NCI-H2227 treated with DMSO at 0.1 percent for 48 hours (cell line): ENCODE results near the gene EAPP.
"Not testable (repeated sequence)": the region's sequence is repeated elsewhere in the genome, so short reads cannot be mapped to it uniquely, and the experiment has no call there.

Source experiments
- DNase-seq: peaks from one replicate; lab custom pipeline; 2025; lab: John Stamatoyannopoulos, UW

EAPP gene, protein sequence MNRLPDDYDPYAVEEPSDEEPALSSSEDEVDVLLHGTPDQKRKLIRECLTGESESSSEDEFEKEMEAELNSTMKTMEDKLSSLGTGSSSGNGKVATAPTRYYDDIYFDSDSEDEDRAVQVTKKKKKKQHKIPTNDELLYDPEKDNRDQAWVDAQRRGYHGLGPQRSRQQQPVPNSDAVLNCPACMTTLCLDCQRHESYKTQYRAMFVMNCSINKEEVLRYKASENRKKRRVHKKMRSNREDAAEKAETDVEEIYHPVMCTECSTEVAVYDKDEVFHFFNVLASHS

GRCh38 chr14:34539407-34540180 is at the start of gene EAPP:
TSS of gene EAPP (minus strand) at chr14:34539701. CDS start at chr14:34539628, 73 bp downstream.
- DNase-seq: no peak

DNA sequence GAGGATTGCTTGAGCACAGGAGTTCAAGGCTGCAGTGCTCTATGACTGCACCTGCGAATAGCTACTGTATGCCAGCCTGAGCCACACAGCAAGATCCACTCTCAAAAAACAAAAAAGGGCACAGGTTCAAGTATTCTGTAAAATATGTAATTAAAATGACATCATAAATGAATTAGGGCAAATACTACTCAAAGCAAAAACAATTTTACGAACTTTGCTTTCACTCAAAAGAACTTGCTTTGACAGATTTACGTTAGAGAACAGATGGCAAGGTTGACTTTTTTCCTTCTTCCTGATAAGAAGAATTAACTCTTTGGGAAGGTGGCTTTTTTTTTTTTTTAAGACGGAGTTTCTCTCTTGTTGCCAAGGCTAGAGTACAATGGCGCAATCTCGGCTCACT is 44.0 kb upstream of the EAPP start:
- DNase-seq: no peak

DNA sequence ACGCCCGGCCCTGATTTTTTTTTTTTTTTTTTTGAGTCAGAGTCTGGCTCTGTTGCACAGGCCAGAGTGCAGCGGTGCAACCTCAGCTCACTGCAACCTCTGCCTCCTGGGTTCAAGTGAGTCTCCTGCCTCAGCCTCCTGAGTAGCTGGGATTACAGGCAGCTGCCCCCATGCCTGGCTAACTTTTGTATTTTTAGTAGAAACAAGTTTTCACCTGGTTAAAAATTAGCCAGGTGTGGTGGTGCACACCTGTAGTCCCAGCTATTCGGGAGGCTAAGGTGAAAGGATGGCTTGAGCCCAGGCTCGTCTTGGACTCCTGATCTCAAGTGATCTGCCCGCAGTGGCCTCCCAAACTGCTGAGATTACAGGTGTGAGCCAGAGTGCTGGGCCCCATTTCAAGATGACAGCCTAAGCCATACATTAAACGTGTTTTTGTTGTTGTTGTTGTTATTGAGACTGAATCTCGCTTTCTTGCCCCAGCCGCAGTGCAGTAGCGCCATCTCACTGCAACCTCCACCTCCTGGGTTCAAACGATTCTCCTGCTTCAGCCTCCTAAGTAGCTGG is 42.7 kb upstream of the EAPP start:
- no peak for DNase-seq

- no peak for DNase-seq
Measured at GRCh38 chr14:34580381-34580780, 40.9 kb upstream of the EAPP start.

- DNase-seq: no peak
Measured at GRCh38 chr14:34571771-34572170, 32.3 kb upstream of the EAPP start.

DNA sequence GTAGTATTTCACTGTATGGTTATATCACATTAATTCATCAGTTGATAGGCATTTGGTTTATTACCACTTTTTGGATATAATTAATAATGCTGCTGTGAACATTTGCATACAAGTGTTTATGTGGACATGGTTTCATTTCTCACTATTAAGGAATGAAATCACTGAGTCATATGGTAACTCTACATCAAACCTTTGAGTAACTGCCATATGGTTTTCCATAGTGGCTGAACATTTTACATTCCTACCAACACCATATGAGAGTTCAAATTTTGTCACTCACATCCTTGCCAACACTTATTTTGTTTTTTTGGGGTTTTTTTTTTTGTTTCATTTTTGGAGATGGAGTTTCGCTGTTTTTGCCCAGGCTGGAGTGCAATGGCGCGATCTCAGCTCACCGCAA is 30.2 kb upstream of the EAPP start:
- no peak for DNase-seq

GRCh38 chr14:34568803-34569202 is 29.3 kb upstream of the EAPP start:
- no peak for DNase-seq

- DNase-seq: no peak
Measured at GRCh38 chr14:34562776-34563150, 23.3 kb upstream of the EAPP start.

DNA sequence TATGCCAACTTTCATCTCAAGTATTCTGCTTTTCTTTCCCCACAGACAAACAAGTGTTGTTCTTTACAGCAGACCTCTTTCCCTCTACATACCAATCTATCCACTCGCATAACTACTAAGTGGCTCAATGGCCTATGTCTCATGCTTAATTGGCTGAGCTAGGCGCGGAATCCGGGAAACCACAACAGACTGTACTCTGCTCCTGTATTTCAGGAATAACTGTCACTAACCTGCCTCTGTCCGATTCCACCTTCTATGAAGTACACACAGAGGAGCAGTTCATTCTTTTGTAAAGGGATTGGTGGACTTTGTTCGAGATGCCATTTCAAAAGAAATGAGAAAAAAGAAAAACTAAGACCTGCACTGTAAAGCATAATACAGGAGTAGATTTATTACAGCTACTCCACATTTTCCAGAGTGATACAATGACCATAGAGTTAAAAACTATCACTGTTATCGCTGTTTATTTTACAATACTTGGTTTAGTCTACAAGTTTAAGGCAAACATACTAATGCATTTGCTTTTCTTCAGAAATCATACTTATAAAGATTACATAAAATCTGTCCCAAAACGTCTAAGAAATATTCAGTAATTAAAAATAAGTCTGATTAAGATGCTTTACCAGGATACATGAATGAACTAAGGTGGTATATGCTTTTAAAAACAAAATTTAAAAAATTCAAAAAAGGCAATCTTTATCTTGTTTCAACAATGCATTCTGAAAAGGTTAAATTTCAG is 22.7 kb upstream of the EAPP start:
- not testable (repeated sequence) for DNase-seq

DNA sequence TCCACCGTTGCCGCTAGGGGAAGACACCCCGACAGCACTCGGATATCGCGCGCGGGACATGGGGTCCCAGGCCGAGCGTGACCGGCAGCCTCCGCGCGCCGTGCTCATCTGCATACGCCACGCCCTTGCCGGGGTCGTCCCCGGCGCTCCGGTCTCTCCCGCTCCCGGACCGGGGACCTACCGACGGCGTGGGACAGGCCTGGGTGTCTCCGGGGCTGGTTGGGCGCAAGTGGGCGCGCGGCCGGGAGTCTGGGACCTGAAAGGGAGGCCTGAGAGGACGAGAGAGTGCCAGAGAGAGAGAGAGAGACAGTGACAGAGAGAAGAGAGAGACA is 17.0 kb upstream of the EAPP start:
- DNase-seq: not testable (repeated sequence)

- DNase-seq: not testable (repeated sequence)
Measured at GRCh38 chr14:34555583-34556497, 16.3 kb upstream of the EAPP start.

GRCh38 chr14:34554540-34555250 is 15.2 kb upstream of the EAPP start:
- no peak for DNase-seq

DNA sequence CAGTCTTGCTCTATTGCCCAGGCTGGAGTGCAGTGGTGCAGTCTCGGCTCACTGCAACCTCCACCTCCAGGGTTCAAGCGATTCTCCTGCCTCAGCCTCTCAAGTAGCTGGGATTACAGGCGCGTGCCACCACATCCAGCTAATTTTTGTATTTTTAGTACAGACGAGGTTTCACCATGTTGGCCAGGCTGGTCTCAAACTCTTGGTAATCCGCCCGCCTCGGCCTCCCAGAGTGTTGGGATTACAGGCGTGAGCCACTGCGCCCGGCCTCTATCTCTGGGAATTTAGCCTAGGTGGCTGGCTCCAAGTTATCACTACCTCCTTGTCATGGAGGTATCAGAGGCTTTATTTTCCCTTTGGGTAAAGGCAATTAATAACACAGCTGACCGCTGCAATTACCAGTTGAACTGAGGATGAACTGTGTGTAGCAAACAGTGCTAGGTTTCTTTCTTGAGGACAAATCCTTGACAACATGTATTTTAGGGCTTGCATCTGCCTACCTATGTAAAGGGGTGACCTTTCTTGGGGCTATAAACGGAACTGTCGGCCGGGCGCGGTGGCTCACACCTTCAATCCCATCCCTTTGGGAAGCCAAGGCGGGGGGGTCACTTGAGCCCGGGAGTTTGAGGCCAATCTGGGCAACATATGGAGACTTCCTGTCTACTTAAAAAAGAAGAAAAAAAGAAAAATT is 9.9 kb upstream of the EAPP start:
- DNase-seq: not testable (repeated sequence)

DNA sequence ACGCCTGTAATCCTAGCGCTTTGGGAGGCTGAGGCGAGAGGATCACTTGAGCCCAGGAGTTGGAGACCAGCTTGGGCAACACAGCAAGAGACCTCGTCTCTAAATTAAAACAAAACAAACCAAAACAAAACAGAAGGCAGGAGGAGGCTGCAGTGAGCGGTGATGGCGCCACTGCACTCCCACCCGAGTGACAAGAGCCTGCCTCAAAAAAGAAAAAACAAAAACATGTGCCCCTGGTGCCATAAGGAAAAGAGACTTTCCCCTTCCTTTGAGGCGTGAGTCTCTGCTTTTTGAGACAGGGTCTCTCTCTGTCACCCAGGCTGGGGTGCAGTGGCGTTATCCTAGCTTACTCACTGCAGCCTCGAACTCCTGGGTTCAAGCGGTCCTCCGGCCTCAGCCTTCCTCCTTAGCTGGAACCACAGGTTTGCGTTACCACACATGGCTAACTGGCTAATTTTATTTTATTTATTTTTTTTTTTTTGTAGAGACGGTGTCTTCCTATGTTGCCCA is 9.0 kb upstream of the EAPP start:
- DNase-seq: no peak

- DNase-seq: not testable (repeated sequence)
Measured at GRCh38 chr14:34547136-34547520, 7.6 kb upstream of the EAPP start.

DNA sequence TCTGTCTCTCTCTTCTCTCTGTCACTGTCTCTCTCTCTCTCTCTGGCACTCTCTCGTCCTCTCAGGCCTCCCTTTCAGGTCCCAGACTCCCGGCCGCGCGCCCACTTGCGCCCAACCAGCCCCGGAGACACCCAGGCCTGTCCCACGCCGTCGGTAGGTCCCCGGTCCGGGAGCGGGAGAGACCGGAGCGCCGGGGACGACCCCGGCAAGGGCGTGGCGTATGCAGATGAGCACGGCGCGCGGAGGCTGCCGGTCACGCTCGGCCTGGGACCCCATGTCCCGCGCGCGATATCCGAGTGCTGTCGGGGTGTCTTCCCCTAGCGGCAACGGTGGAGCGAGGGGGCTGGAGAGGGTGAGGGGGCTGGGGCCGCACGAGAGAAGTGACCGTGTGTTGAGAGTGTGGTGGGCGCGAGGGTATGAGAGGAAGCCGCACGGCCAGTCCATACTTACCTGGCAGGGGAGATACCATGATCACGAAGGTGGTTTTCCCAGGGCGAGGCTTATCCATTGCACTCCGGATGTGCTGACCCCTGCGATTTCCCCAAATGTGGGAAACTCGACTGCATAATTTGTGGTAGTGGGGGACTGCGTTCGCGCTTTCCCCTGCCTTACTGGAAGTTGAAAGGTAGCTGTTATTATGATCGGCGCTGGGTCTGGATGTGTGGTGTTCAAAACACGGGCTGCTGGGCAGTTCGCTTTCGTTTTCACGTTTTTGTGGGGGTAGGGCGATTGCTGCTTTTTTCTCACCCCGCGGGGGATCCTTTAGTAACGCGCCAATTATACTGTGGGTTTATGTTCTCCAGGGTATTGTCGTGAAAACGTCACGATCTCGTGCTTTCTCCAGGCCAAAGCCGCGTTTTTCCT is 7.0 kb upstream of the EAPP start:
- DNase-seq: not testable (repeated sequence)

DNA sequence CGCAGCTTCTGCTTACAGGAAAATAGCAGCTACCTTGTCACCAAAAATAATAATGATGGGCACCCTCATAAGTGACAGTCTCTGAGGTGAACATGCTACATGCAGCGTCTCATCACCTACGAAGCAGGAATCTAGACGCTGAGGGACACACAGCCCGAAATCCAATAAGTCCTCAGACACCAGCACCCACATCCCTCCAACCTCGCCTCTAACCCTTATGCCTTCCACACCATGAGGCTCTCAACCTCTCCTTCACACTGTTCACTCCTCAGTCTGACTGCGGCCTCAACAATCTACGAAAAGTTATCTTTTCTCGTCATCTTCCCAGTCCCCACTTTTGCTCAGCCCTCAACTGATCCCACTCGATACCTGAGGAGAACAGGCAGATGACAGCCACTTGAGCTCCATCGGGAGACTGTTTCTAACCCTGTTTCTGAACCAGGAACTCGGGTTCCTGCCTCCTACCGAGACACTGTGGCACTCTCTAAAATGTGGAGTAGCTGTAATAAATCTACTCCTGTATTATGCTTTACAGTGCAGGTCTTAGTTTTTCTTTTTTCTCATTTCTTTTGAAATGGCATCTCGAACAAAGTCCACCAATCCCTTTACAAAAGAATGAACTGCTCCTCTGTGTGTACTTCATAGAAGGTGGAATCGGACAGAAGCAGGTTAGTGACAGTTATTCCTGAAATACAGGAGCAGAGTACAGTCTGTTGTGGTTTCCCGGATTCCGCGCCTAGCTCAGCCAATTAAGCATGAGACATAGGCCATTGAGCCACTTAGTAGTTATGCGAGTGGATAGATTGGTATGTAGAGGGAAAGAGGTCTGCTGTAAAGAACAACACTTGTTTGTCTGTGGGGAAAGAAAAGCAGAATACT is 919 bp upstream of the EAPP start:
- DNase-seq: not testable (repeated sequence)

- DNase-seq: no peak
Measured at GRCh38 chr14:34538871-34539406, 562 bp downstream of the EAPP start.
